Caco-2 (cell line): ENCODE data around the gene OR52N5. TPM values are rescaled to one million over a fixed set of nuclear protein-coding genes. Genes with fewer than 3 reads are reported as not detected.

ENCODE experiments used
- BruUV-seq: library from RNA; stranded (reverse); fragments of 400-500 nt; replicated peaks from 2 replicates; lab custom pipeline; 2021; lab: Mats Ljungman, UMichigan
- CTCF ChIA-PET: fragments of 300-600 bp; sonication (Branson Sonifier 250); formaldehyde crosslinking; loops from one replicate; lab custom pipeline; 2022; ENCODE audit warnings: antibody characterized with exemption; lab: Charles Lee
- POLR2A ChIA-PET: fragments of 300-600 bp; sonication (Branson Sonifier 250); formaldehyde crosslinking; loops from one replicate; lab custom pipeline; 2022; ENCODE audit warnings: antibody characterized with exemption; lab: Charles Lee
- DNase-seq, 2 experiments: peaks; one replicate each; pipeline versions ENCODE4 v3.0.0 to v3.0.0-alpha.2; 2020 to 2022
- H3K27me3 ChIP-seq: replicated peaks from 2 replicates; pipeline ENCODE4 v1.6.0; 2011; ENCODE audit warnings: low read length; ENCODE audit not compliant: control insufficient read depth, insufficient read depth
- H3K36me3 ChIP-seq: 2 replicates; pipeline ENCODE4 v1.5.1; 2011; ENCODE audit warnings: low read length; ENCODE audit not compliant: control insufficient read depth, insufficient read depth
- H3K4me1 ChIP-seq: fragments of 250-450 bp; sonication (Bioruptor Pico); 2 replicates; pipeline ENCODE4 v1.5.1; 2020; ENCODE audit warnings: mild to moderate bottlenecking
- H3K4me3 ChIP-seq: 2 replicates; pipeline ENCODE4 v1.5.1; 2011; ENCODE audit warnings: low read depth, mild to moderate bottlenecking, control low read depth, low read length
- H3K9me3 ChIP-seq: fragments of 250-450 bp; sonication (Bioruptor Pico); 2 replicates; pipeline ENCODE4 v1.5.1; 2020; ENCODE audit warnings: mild to moderate bottlenecking, moderate library complexity
- H3K27ac Mint-ChIP-seq: one replicate; pipeline ENCODE4 v1.8.0; 2022; ENCODE audit warnings: mixed read lengths; ENCODE audit not compliant: unreplicated experiment
- H3K27me3 Mint-ChIP-seq: one replicate; pipeline ENCODE4 v1.8.0; 2022; ENCODE audit warnings: mixed read lengths; ENCODE audit not compliant: insufficient read depth, unreplicated experiment
- H3K36me3 Mint-ChIP-seq: one replicate; pipeline ENCODE4 v1.8.0; 2022; ENCODE audit warnings: mild to moderate bottlenecking, mixed read lengths; ENCODE audit not compliant: insufficient read depth, unreplicated experiment
- H3K4me1 Mint-ChIP-seq: one replicate; pipeline ENCODE4 v1.8.0; 2022; ENCODE audit warnings: low read depth, mixed read lengths; ENCODE audit not compliant: unreplicated experiment
- H3K4me3 Mint-ChIP-seq: one replicate; pipeline ENCODE4 v1.8.0; 2022; ENCODE audit warnings: mild to moderate bottlenecking, moderate library complexity, mixed read lengths; ENCODE audit not compliant: unreplicated experiment
- H3K9me3 Mint-ChIP-seq: one replicate; pipeline ENCODE4 v1.8.0; 2022; ENCODE audit warnings: mixed read lengths; ENCODE audit not compliant: unreplicated experiment
- intact Hi-C: fragments of 100-400 bp; cut with micrococcal nuclease; formaldehyde crosslinking; loops from one replicate; pipeline ENCODE4 v1.10.0; 2022; ENCODE audit not compliant: unreplicated experiment
- total RNA-seq: library from RNA; stranded (reverse); gene quantifications from 2 replicates; pipeline ENCODE4 v1.2.3, GENCODE V29; 2022
- TF ChIP-seq, protein P1 (sequence below), 2 experiments: fragments of 200-600 bp in 1 of 2; IDR thresholded peaks; 1 replicate in 1 of 2; 2 replicates in 1 of 2; pipeline versions ENCODE4 v1.5.1 to v1.8.0; 2011 to 2022; ENCODE audit warnings: antibody characterized with exemption in 1 of 2, control low read depth in 1 of 2, inconsistent platforms in 1 of 2, low read depth in 1 of 2, low read length in 1 of 2, mild to moderate bottlenecking in 1 of 2, moderate library complexity in 1 of 2; ENCODE audit not compliant: insufficient read depth in 1 of 2, severe bottlenecking in 1 of 2, unreplicated experiment in 1 of 2

Gene OR52N5
- total RNA-seq, 1 experiment from 2014 or later: not detected

DNA sequence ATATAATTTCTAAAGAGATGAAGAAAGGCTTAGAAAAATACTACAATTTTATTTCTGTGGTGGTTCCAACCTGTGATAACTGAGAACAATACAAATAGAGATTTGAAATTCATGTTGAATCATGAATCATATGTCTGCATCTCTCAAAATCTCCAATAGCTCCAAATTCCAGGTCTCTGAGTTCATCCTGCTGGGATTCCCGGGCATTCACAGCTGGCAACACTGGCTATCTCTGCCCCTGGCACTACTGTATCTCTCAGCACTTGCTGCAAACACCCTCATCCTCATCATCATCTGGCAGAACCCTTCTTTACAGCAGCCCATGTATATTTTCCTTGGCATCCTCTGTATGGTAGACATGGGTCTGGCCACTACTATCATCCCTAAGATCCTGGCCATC is 46.8 kb downstream of the OR52N5 start, which contains the start of gene OR56B1:
Gene OR56B1, plus strand, starts transcription at position 53 of the 400 bp plus-strand sequence. Its CDS starts 69 bp downstream, at position 122.
- no peak for DNase-seq
- H3K9me3 ChIP-seq: no peaks in the 10 kb centered on the region
- no peaks in the 10 kb centered on the region for H3K36me3 ChIP-seq
- intact Hi-C loops: no loop called here
- TF ChIP-seq, protein P1, sequence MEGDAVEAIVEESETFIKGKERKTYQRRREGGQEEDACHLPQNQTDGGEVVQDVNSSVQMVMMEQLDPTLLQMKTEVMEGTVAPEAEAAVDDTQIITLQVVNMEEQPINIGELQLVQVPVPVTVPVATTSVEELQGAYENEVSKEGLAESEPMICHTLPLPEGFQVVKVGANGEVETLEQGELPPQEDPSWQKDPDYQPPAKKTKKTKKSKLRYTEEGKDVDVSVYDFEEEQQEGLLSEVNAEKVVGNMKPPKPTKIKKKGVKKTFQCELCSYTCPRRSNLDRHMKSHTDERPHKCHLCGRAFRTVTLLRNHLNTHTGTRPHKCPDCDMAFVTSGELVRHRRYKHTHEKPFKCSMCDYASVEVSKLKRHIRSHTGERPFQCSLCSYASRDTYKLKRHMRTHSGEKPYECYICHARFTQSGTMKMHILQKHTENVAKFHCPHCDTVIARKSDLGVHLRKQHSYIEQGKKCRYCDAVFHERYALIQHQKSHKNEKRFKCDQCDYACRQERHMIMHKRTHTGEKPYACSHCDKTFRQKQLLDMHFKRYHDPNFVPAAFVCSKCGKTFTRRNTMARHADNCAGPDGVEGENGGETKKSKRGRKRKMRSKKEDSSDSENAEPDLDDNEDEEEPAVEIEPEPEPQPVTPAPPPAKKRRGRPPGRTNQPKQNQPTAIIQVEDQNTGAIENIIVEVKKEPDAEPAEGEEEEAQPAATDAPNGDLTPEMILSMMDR (IDR thresholded peaks at IDR 0.05; ENCODE audit: insufficient read depth in 1 of 2, low read depth in 1 of 2, low read length in 1 of 2, severe bottlenecking in 1 of 2, unreplicated experiment in 1 of 2): no peak
- no peaks in the 10 kb centered on the region for H3K4me1 Mint-ChIP-seq
- H3K4me3 ChIP-seq: no peak within 1 kb of the TSS
- no peak within 1 kb of the TSS for H3K4me3 Mint-ChIP-seq
- CTCF ChIA-PET: no interaction called here
- POLR2A ChIA-PET: no interaction called here
- no peaks in the 10 kb centered on the region for H3K4me1 ChIP-seq
- no peaks in the 10 kb centered on the region for H3K27me3 ChIP-seq
- no peaks in the 10 kb centered on the region for H3K36me3 Mint-ChIP-seq
- no peaks in the 10 kb centered on the region for H3K9me3 Mint-ChIP-seq
- peaks cover 4% of the 10 kb centered on the region for H3K27me3 Mint-ChIP-seq
- BruUV-seq: no TSS peak
- no peak within 1 kb of the TSS for H3K27ac Mint-ChIP-seq

DNA sequence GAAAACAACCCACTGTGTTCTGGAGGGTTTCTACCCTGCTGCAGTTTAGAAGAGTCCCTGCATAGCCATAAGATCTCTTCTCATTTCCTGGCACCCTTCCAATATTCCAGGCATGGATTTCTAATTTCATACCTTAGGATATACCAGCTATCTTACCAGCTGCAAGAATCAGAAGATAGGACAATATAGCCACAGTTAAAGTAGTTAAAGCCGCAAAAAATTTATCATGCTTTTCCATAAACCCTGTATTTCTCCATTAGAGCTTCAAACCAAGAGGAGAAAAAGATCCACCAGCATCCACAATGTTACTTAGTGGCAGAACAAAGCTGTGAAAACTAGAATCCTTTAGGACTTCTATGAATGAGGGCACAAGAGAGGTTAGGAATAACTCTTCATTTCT is 55.5 kb downstream of the OR52N5 start:
- H3K36me3 Mint-ChIP-seq: no peaks in the 10 kb centered on the region
- BruUV-seq: no TSS peak
- no peaks in the 10 kb centered on the region for H3K4me1 Mint-ChIP-seq
- POLR2A ChIA-PET: no interaction called here
- H3K27ac Mint-ChIP-seq: no peak overlapping the region
- peaks cover 10% of the 10 kb centered on the region for H3K27me3 Mint-ChIP-seq
- Histone ChIP-seq H3K36me3 (no peaks in the 10 kb centered on the region), H3K4me3 (no peak overlapping the region), H3K4me1 (no peaks in the 10 kb centered on the region), H3K27me3 (no peaks in the 10 kb centered on the region), H3K9me3 (no peaks in the 10 kb centered on the region)
- TF ChIP-seq, protein P1 (IDR thresholded peaks at IDR 0.05; ENCODE audit: insufficient read depth in 1 of 2, low read depth in 1 of 2, low read length in 1 of 2, severe bottlenecking in 1 of 2, unreplicated experiment in 1 of 2): no peak
- no peak for DNase-seq
- no peak overlapping the region for H3K4me3 Mint-ChIP-seq
- H3K9me3 Mint-ChIP-seq: no peaks in the 10 kb centered on the region
- intact Hi-C loops: no loop called here
- CTCF ChIA-PET: no interaction called here

DNA sequence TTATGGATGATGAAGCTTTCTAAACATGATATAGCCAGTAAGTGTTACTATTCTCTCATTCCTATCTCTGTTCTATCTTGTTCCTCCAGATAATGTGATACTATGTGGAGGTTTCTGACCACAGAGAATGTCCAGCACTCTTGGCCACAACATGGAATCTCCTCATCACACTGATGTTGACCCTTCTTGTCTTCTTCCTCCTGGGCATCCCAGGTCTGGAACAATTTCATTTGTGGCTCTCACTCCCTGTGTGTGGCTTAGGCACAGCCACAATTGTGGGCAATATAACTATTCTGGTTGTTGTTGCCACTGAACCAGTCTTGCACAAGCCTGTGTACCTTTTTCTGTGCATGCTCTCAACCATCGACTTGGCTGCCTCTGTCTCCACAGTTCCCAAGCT is 56.8 kb downstream of the OR52N5 start:
- intact Hi-C loops: no loop called here
- no TSS peak for BruUV-seq
- ChIA-PET CTCF (no interaction called here), POLR2A (no interaction called here)
- TF ChIP-seq, protein P1 (IDR thresholded peaks at IDR 0.05; ENCODE audit: insufficient read depth in 1 of 2, low read depth in 1 of 2, low read length in 1 of 2, severe bottlenecking in 1 of 2, unreplicated experiment in 1 of 2): no peak
- Histone ChIP-seq H3K9me3 (no peaks in the 10 kb centered on the region), H3K27me3 (no peaks in the 10 kb centered on the region), H3K36me3 (no peaks in the 10 kb centered on the region), H3K4me1 (no peaks in the 10 kb centered on the region), H3K4me3 (no peak overlapping the region)
- Mint-ChIP-seq H3K4me3 (no peak overlapping the region), H3K9me3 (no peaks in the 10 kb centered on the region), H3K4me1 (no peaks in the 10 kb centered on the region), H3K27ac (no peak overlapping the region), H3K36me3 (no peaks in the 10 kb centered on the region), H3K27me3 (peaks cover 8% of the 10 kb centered on the region)
- DNase-seq: no peak

Other genes with a start within 250 kb of the OR52N5 start
- not detected in 2 replicates for gene OR52H1, start 234.8 kb downstream of the OR52N5 start, total RNA-seq
- not detected in 2 replicates for gene OR52B6, start 202.5 kb downstream of the OR52N5 start, total RNA-seq
- gene TRIM6, start 186.7 kb downstream of the OR52N5 start, total RNA-seq: 0.43 and 0.53 TPM in 2 replicates
- 4.3 and 4.7 TPM in 2 replicates for gene TRIM34, start 158.4 kb downstream of the OR52N5 start, total RNA-seq
- gene TRIM5, start 98.3 kb downstream of the OR52N5 start, total RNA-seq: 21.9 and 25.2 TPM in 2 replicates
- gene TRIM22, start 93.6 kb downstream of the OR52N5 start, total RNA-seq: 0.58 TPM in 1 of 2 replicates, not detected in the other
- gene OR56B1, start 46.9 kb downstream of the OR52N5 start, total RNA-seq: not detected in 2 replicates
- not detected in 2 replicates for gene OR52N4, start 29.1 kb downstream of the OR52N5 start, total RNA-seq
- gene OR52N1, start 7.9 kb upstream of the OR52N5 start, total RNA-seq: not detected in 2 replicates
- gene OR52N2, start 25.6 kb upstream of the OR52N5 start, total RNA-seq: not detected in 2 replicates
- not detected in 2 replicates for gene OR52E6, start 58.5 kb upstream of the OR52N5 start, total RNA-seq
- not detected in 2 replicates for gene OR52E8, start 74.3 kb upstream of the OR52N5 start, total RNA-seq
- not detected in 2 replicates for gene OR52E4, start 97.3 kb upstream of the OR52N5 start, total RNA-seq
- gene OR52E5, start 109.9 kb upstream of the OR52N5 start, total RNA-seq: not detected in 2 replicates
- gene OR56A3, start 158.9 kb upstream of the OR52N5 start, total RNA-seq: not detected in 2 replicates
- not detected in 2 replicates for gene OR56A5, start 185.1 kb upstream of the OR52N5 start, total RNA-seq
- gene OR52L1, start 203.6 kb upstream of the OR52N5 start, total RNA-seq: not detected in 2 replicates
- gene OR56A4, start 223.6 kb upstream of the OR52N5 start, total RNA-seq: not detected in 2 replicates
- not detected in 2 replicates for gene OR56A1, start 247.4 kb upstream of the OR52N5 start, total RNA-seq